ENCODE measurements around the gene MAPKBP1.

MAPKBP1 gene

DNA sequence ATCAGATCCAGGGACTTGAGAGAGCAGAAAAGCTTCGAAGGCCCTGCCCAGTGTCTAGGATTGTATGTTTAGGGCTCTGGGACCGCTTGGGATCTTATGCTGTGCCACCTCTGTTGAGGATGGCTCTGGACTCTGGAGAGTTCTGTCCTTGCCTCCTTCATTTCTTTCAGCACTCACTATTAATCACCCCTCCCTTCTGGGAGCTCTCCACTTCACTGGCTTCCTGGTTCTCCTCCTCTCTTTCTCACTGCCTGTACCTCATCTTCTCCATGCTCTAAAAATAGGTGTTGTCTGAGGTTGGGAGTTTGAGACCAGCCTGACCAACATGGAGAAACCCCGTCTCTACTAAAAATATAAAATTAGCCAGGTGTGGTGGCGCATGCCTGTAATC, 17.3 kb downstream of the MAPKBP1 start:
- TF ChIP-seq, protein P1, sequence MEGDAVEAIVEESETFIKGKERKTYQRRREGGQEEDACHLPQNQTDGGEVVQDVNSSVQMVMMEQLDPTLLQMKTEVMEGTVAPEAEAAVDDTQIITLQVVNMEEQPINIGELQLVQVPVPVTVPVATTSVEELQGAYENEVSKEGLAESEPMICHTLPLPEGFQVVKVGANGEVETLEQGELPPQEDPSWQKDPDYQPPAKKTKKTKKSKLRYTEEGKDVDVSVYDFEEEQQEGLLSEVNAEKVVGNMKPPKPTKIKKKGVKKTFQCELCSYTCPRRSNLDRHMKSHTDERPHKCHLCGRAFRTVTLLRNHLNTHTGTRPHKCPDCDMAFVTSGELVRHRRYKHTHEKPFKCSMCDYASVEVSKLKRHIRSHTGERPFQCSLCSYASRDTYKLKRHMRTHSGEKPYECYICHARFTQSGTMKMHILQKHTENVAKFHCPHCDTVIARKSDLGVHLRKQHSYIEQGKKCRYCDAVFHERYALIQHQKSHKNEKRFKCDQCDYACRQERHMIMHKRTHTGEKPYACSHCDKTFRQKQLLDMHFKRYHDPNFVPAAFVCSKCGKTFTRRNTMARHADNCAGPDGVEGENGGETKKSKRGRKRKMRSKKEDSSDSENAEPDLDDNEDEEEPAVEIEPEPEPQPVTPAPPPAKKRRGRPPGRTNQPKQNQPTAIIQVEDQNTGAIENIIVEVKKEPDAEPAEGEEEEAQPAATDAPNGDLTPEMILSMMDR (IDR thresholded peaks at IDR 0.05), result no peak
- no peaks in the 10 kb centered on the region for H3K27me3 ChIP-seq
- no peak overlapping the region for H3K27ac ChIP-seq
- no peaks in the 10 kb centered on the region for H3K4me1 ChIP-seq (ENCODE audit: control insufficient read depth in 1 of 2, insufficient read depth in 1 of 2, low read depth in 1 of 2, low read length in 1 of 2)
- no peak overlapping the region for H3K4me3 ChIP-seq (ENCODE audit: low read depth in 1 of 2, low read length in 1 of 2)
- no peaks in the 10 kb centered on the region for H3K36me3 ChIP-seq
- no peaks in the 10 kb centered on the region for H3K9me3 ChIP-seq

GRCh38 chr15:41792000-41792637, 17.8 kb downstream of the MAPKBP1 start:
- Histone ChIP-seq H3K4me1 (ENCODE audit: control insufficient read depth in 1 of 2, insufficient read depth in 1 of 2, low read depth in 1 of 2, low read length in 1 of 2) (no peaks in the 10 kb centered on the region), H3K36me3 (no peaks in the 10 kb centered on the region), H3K27ac (no peak overlapping the region), H3K9me3 (no peaks in the 10 kb centered on the region), H3K4me3 (ENCODE audit: low read depth in 1 of 2, low read length in 1 of 2) (no peak overlapping the region), H3K27me3 (no peaks in the 10 kb centered on the region)
- TF ChIP-seq, protein P1 (IDR thresholded peaks at IDR 0.05), result no peak

- Histone ChIP-seq H3K27ac (no peak overlapping the region), H3K27me3 (no peaks in the 10 kb centered on the region), H3K4me1 (ENCODE audit: control insufficient read depth in 1 of 2, insufficient read depth in 1 of 2, low read depth in 1 of 2, low read length in 1 of 2) (no peaks in the 10 kb centered on the region), H3K9me3 (no peaks in the 10 kb centered on the region), H3K36me3 (no peaks in the 10 kb centered on the region), H3K4me3 (ENCODE audit: low read depth in 1 of 2, low read length in 1 of 2) (no peak overlapping the region)
- TF ChIP-seq, protein P1 (IDR thresholded peaks at IDR 0.05), result no peak
Observed at GRCh38 chr15:41794081-41794480, 19.8 kb downstream of the MAPKBP1 start.

DNA sequence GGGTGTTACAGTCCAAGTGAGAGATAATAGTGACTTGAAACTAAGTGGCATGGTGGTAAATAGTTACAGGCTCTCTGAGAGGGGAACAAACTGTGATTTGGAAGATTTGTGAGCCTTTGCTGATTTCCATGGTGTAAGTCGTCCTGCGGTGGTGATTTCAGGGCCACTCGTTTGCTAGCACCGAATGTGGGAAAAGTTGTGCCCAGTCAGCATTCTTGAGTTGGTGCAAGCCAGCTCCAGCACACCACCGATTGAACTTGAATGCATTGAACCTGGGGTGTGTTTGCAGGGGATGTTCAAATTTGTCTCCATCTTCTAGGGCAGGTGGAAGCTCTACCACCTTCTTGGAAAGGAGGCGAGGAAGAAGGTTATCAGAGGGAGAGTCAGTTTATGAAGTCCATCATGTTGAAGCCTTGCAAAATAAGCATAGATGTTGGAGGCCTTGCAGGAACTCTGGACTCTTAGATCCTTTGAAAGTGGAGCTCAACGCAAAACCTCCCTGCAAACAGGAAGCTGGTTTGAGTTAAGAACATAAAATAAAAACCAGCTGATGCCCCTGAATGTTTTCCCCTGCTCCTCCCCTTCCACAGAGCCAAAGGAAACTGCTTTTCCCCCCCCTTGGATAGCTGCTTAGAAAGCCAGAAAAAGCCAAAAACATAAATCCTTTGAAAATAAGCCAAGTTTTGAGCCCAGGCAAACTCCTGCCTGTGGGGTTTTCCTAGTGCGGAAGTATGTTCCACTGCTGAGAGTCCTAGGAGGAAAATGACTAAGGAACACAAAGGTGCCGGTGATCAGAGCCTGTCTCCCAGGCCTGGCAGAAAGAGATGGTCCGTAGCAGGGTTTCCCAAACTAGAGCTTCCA, 21.9 kb downstream of the MAPKBP1 start:
- no peaks in the 10 kb centered on the region for H3K4me1 ChIP-seq (ENCODE audit: control insufficient read depth in 1 of 2, insufficient read depth in 1 of 2, low read depth in 1 of 2, low read length in 1 of 2)
- H3K4me3 ChIP-seq (ENCODE audit: low read depth in 1 of 2, low read length in 1 of 2), result no peak overlapping the region

GRCh38 chr15:41797201-41797944, 23.1 kb downstream of the MAPKBP1 start:
- Histone ChIP-seq H3K4me3 (ENCODE audit: low read depth in 1 of 2, low read length in 1 of 2) (no peak overlapping the region), H3K9me3 (no peaks in the 10 kb centered on the region), H3K4me1 (ENCODE audit: control insufficient read depth in 1 of 2, insufficient read depth in 1 of 2, low read depth in 1 of 2, low read length in 1 of 2) (no peaks in the 10 kb centered on the region), H3K27me3 (no peaks in the 10 kb centered on the region), H3K36me3 (no peaks in the 10 kb centered on the region), H3K27ac (no peak overlapping the region)
- TF ChIP-seq, protein P1 (IDR thresholded peaks at IDR 0.05), result no peak

More for the DNA sequence above, 21.9 kb downstream of the MAPKBP1 start:
- H3K36me3 ChIP-seq, result no peaks in the 10 kb centered on the region
- H3K9me3 ChIP-seq, result no peaks in the 10 kb centered on the region
- TF ChIP-seq, protein P1 (IDR thresholded peaks at IDR 0.05), result no peak
- H3K27me3 ChIP-seq, result no peaks in the 10 kb centered on the region
- H3K27ac ChIP-seq, result no peak overlapping the region

All from neutrophil (primary cell).